IMR-90 (cell line): Measurements from ENCODE around the gene ANAPC5. TPM values are rescaled to one million over a fixed set of nuclear protein-coding genes. Genes with fewer than 3 reads are reported as not detected.

Experiments used
- ATAC-seq: fragments of 200-7000 bp; cut with Tn5 transposase; 2 replicates; pipeline ENCODE4 v1.9.1; 2020; ENCODE audit warnings: low read depth, mild to moderate bottlenecking, moderate library complexity
- BruUV-seq: library from RNA; stranded (reverse); fragments of 400-500 nt; replicated peaks from 2 replicates; lab custom pipeline; 2021; lab: Mats Ljungman, UMichigan
- CTCF ChIA-PET: fragments of 300-600 bp; formaldehyde crosslinking; extraction: SDS; loops from one replicate; lab custom pipeline; 2021; ENCODE audit warnings: antibody characterized with exemption; lab: Yijun Ruan, JAX
- POLR2A ChIA-PET: fragments of 300-600 bp; sonication (Branson Sonifier 250); formaldehyde crosslinking; loops from one replicate; lab custom pipeline; 2022; ENCODE audit warnings: antibody characterized with exemption; ENCODE audit not compliant: unreplicated experiment; lab: Charles Lee
- DNase-seq: peaks from one replicate; pipeline ENCODE4 v3.0.0; 2013
- H2AFZ ChIP-seq: replicated peaks from 2 replicates; pipeline ENCODE3; 2013; ENCODE audit warnings: low read length, mild to moderate bottlenecking; ENCODE audit not compliant: poor library complexity
- H2AK5ac ChIP-seq: 2 replicates; pipeline ENCODE4 v1.6.1; 2013; ENCODE audit warnings: low read depth, low read length, inconsistent platforms
- H2AK9ac ChIP-seq: replicated peaks from 2 replicates; pipeline ENCODE3; 2013; ENCODE audit warnings: mild to moderate bottlenecking, low read depth, low read length, moderate library complexity; ENCODE audit not compliant: poor library complexity
- H2BK120ac ChIP-seq: 2 replicates; pipeline ENCODE4 v1.6.1; 2013; ENCODE audit warnings: low read depth, low read length, inconsistent platforms
- H2BK15ac ChIP-seq: 3 replicates; pipeline ENCODE4 v1.6.1; 2013; ENCODE audit warnings: low read depth, low read length, inconsistent platforms
- H2BK20ac ChIP-seq: 2 replicates; pipeline ENCODE4 v1.6.1; 2013; ENCODE audit warnings: low read depth, mild to moderate bottlenecking, inconsistent platforms, low read length, moderate library complexity
- H2BK5ac ChIP-seq: 2 replicates; pipeline ENCODE4 v1.6.1; 2013; ENCODE audit warnings: mild to moderate bottlenecking, low read depth, low read length, inconsistent platforms; ENCODE audit not compliant: poor library complexity, severe bottlenecking
- H3K14ac ChIP-seq: replicated peaks from 2 replicates; pipeline ENCODE4 v1.6.1; 2013; ENCODE audit warnings: low read depth, low read length, inconsistent platforms
- H3K18ac ChIP-seq: 2 replicates; pipeline ENCODE4 v1.6.1; 2013; ENCODE audit warnings: low read depth, low read length, control low read depth
- H3K23ac ChIP-seq: 2 replicates; pipeline ENCODE4 v1.6.1; 2013; ENCODE audit warnings: low read depth, low read length, inconsistent platforms
- H3K27ac ChIP-seq: 2 replicates; pipeline ENCODE4 v1.5.1; 2013; ENCODE audit warnings: mild to moderate bottlenecking, control low read depth, low read length; ENCODE audit not compliant: insufficient read depth
- H3K27me3 ChIP-seq: 2 replicates; pipeline ENCODE4 v1.6.1; 2013; ENCODE audit warnings: low read length; ENCODE audit not compliant: control insufficient read depth, insufficient read depth
- H3K36me3 ChIP-seq: 2 replicates; pipeline ENCODE4 v1.6.1; 2013; ENCODE audit warnings: low read length, mixed read lengths; ENCODE audit not compliant: control insufficient read depth, insufficient read depth
- H3K4ac ChIP-seq: 2 replicates; pipeline ENCODE4 v1.6.1; 2013; ENCODE audit warnings: low read depth, low read length, inconsistent platforms
- H3K4me1 ChIP-seq: 2 replicates; pipeline ENCODE4 v1.6.1; 2013; ENCODE audit warnings: low read length, mixed read lengths; ENCODE audit not compliant: control insufficient read depth, insufficient read depth
- H3K4me2 ChIP-seq: 2 replicates; pipeline ENCODE4 v1.6.1; 2013; ENCODE audit warnings: low read depth, mild to moderate bottlenecking, control low read depth, low read length, moderate library complexity
- H3K4me3 ChIP-seq: 2 replicates; pipeline ENCODE4 v1.5.1; 2013; ENCODE audit warnings: low read depth, mild to moderate bottlenecking, control low read depth, low read length, moderate library complexity; ENCODE audit not compliant: insufficient read depth
- H3K56ac ChIP-seq: 2 replicates; pipeline ENCODE4 v1.6.1; 2013; ENCODE audit warnings: low read length, inconsistent platforms; ENCODE audit not compliant: insufficient read depth; ENCODE audit errors: extremely low read depth
- H3K79me1 ChIP-seq, 2 experiments: 2 replicates each; pipeline ENCODE4 v1.6.1; 2013; ENCODE audit warnings: low read length in 2 of 2, inconsistent platforms in 1 of 2, low read depth in 1 of 2
- H3K9ac ChIP-seq: 2 replicates; pipeline ENCODE4 v1.6.1; 2013; ENCODE audit warnings: low read depth, low read length, control low read depth
- H3K9me1 ChIP-seq: 2 replicates; pipeline ENCODE4 v1.6.1; 2013; ENCODE audit warnings: low read length, inconsistent platforms; ENCODE audit not compliant: insufficient read depth
- H3K9me3 ChIP-seq: 2 replicates; pipeline ENCODE4 v1.6.1; 2013; ENCODE audit warnings: low read length; ENCODE audit not compliant: control insufficient read depth, insufficient read depth
- H4K20me1 ChIP-seq: 2 replicates; pipeline ENCODE4 v1.6.1; 2013; ENCODE audit warnings: low read length, inconsistent platforms; ENCODE audit not compliant: insufficient read depth
- H4K5ac ChIP-seq: 2 replicates; pipeline ENCODE4 v1.6.1; 2013; ENCODE audit warnings: mild to moderate bottlenecking, low read depth, low read length, control low read depth
- H4K8ac ChIP-seq, 2 experiments: 2 replicates each; pipeline ENCODE4 v1.6.1; 2013; ENCODE audit warnings: low read depth in 2 of 2, low read length in 2 of 2, control low read depth in 1 of 2, inconsistent platforms in 1 of 2
- H4K91ac ChIP-seq: 2 replicates; pipeline ENCODE4 v1.6.1; 2013; ENCODE audit warnings: low read depth, low read length, inconsistent platforms; ENCODE audit not compliant: insufficient read depth
- BHLHE40 ChIP-seq: fragments of 150-350 bp; IDR thresholded peaks from 2 replicates; pipeline ENCODE4 v1.6.1; 2016; ENCODE audit warnings: mild to moderate bottlenecking, low read depth, low read length
- CEBPB ChIP-seq: IDR thresholded peaks from 2 replicates; pipeline ENCODE4 v1.6.1; 2012; ENCODE audit warnings: low read depth, low read length, improper control_type of control experiment
- CHD1 ChIP-seq: IDR thresholded peaks from 2 replicates; pipeline ENCODE4 v1.6.1; 2012; ENCODE audit warnings: low read depth, low read length, improper control_type of control experiment
- CTCF ChIP-seq: conservative IDR thresholded peaks from 2 replicates; pipeline ENCODE4 v1.5.1; 2012; ENCODE audit warnings: mild to moderate bottlenecking, low read depth, low read length, improper control_type of control experiment
- ELK1 ChIP-seq: fragments of 150-350 bp; IDR thresholded peaks from 2 replicates; pipeline ENCODE4 v1.6.1; 2016; ENCODE audit warnings: low read depth, mild to moderate bottlenecking, low read length, moderate library complexity, borderline replicate concordance
- FOS ChIP-seq: fragments of 150-350 bp; IDR thresholded peaks from 2 replicates; pipeline ENCODE4 v1.6.1; 2016; ENCODE audit warnings: low read depth, low read length
- MAFK ChIP-seq: IDR thresholded peaks from 2 replicates; pipeline ENCODE4 v1.6.1; 2012; ENCODE audit warnings: low read depth, low read length, improper control_type of control experiment
- MAZ ChIP-seq: IDR thresholded peaks from 2 replicates; pipeline ENCODE4 v1.6.1; 2012; ENCODE audit warnings: low read depth, mild to moderate bottlenecking, low read length, improper control_type of control experiment, moderate library complexity, borderline replicate concordance
- MXI1 ChIP-seq: IDR thresholded peaks from 2 replicates; pipeline ENCODE4 v1.6.1; 2012; ENCODE audit warnings: low read depth, mild to moderate bottlenecking, low read length, moderate library complexity, borderline replicate concordance
- NFE2L2 ChIP-seq: fragments of 150-350 bp; IDR thresholded peaks from 2 replicates; pipeline ENCODE4 v1.6.1; 2016; ENCODE audit warnings: low read depth, mild to moderate bottlenecking, low read length
- POLR2A ChIP-seq: IDR thresholded peaks from 2 replicates; pipeline ENCODE4 v1.6.1; 2012; ENCODE audit warnings: mild to moderate bottlenecking, low read depth, low read length
- RAD21 ChIP-seq: IDR thresholded peaks from 2 replicates; pipeline ENCODE4 v1.6.1; 2012; ENCODE audit warnings: low read length, improper control_type of control experiment
- RCOR1 ChIP-seq: IDR thresholded peaks from 2 replicates; pipeline ENCODE4 v1.6.1; 2012; ENCODE audit warnings: mild to moderate bottlenecking, low read length, improper control_type of control experiment; ENCODE audit not compliant: insufficient replicate concordance
- RFX5 ChIP-seq: IDR thresholded peaks from 2 replicates; pipeline ENCODE4 v1.8.0; 2012; ENCODE audit warnings: low read depth, mild to moderate bottlenecking, low read length, moderate library complexity
- SMC3 ChIP-seq: fragments of 150-350 bp; IDR thresholded peaks from 2 replicates; pipeline ENCODE4 v1.6.1; 2016; ENCODE audit warnings: low read depth, mild to moderate bottlenecking, antibody characterized with exemption, low read length, moderate library complexity
- USF2 ChIP-seq: fragments of 150-350 bp; IDR thresholded peaks from 2 replicates; pipeline ENCODE4 v1.6.1; 2017; ENCODE audit warnings: mild to moderate bottlenecking, antibody characterized with exemption, low read length, low read depth
- WGBS, 2 experiments: methylation state at CpG; one replicate each; pipeline versions ENCODE4 v1.1.5 to v1.1.7; 2013; ENCODE audit warnings: missing lambda C conversion rate in 2 of 2; ENCODE audit not compliant: insufficient read length in 1 of 2; ENCODE audit errors: extremely low coverage in 2 of 2; 5-methylcytosine and 5-hydroxymethylcytosine counted together
- dilution Hi-C: fragments of 300-500 bp; cut with HindIII; formaldehyde crosslinking; loops from one replicate; pipeline ENCODE4 v1.14.3; 2018; ENCODE audit warnings: low sequenced_read_pairs; ENCODE audit not compliant: unreplicated experiment
- in situ Hi-C: fragments of 300-500 bp; cut with MboI; formaldehyde crosslinking; loops from 3 replicates; pipeline ENCODE4 v1.14.3; 2019; ENCODE audit warnings: low sequenced_read_pairs, inconsistent platforms, mixed read lengths
- intact Hi-C: fragments of 100-400 bp; cut with micrococcal nuclease; formaldehyde crosslinking; loops from 2 replicates; pipeline ENCODE4 v1.10.0; 2022
- polyA plus RNA-seq, 3 experiments: library from polyadenylated mRNA; depleted of rRNA; stranded (reverse); fragments of >200 nt; gene quantifications; 2 replicates each; pipeline ENCODE4 v1.2.3, GENCODE V29; 2012; ENCODE audit warnings: low replicate concordance in 1 of 3
- total RNA-seq: library from RNA; depleted of rRNA; stranded (reverse); fragments of >200 nt; gene quantifications from 2 replicates; pipeline ENCODE4 v1.2.3, GENCODE V29; 2012

Gene ANAPC5
- total and polyA plus RNA-seq, 2 of the 4 experiments (the other 2 are of a cell fraction), result 157 to 211 TPM

- Histone ChIP-seq H3K27me3 (no peaks in the 10 kb centered on the region), H3K9me1 (peaks cover 8% of the 10 kb centered on the region), H3K23ac (no peak overlapping the region), H2BK5ac (no peak overlapping the region), H3K56ac (no peak overlapping the region), H4K8ac (peak overlapping the region; percentile 41 to 56; a peak in 1 of 4 replicates), H3K9ac (no peak overlapping the region), H2BK15ac (no peak overlapping the region), H2AFZ (peak overlapping the region; percentile 57), H2BK120ac (no peak overlapping the region), H4K20me1 (peaks cover 7% of the 10 kb centered on the region), H3K4ac (peak overlapping the region; percentile 4; the same call in 1 of the 2 replicates), H3K14ac (no peak overlapping the region), H2AK5ac (no peak overlapping the region), H3K4me2 (no peak overlapping the region; the same call in 1 of the 2 replicates), H3K18ac (no peak overlapping the region), H3K4me3 (no peak overlapping the region), H3K79me1 (peaks cover 15 to 57% of the 10 kb centered on the region in 2 experiments), H3K4me1 (peaks cover 6% of the 10 kb centered on the region), H3K9me3 (no peaks in the 10 kb centered on the region), H2BK20ac (peak overlapping the region; percentile 29; the same call in 1 of the 2 replicates), H3K36me3 (peaks cover 4% of the 10 kb centered on the region), H3K27ac (no peak overlapping the region), H4K91ac (no peak overlapping the region), H4K5ac (no peak overlapping the region), H2AK9ac (no peak overlapping the region)
- POLR2A ChIA-PET, result interaction anchor here (0.6 kb wide), 1 partner anchor 17 kb away, joined by 6 read pairs; the partner anchor contains the start of gene CAMKK2
- 62% methylated on average over 5 of the region's 10 CpGs; no CpG with 5 or more reads in 1 of the 2 experiments for WGBS, 2 experiments
- TF ChIP-seq NFE2L2, result no peak
- TF ChIP-seq ELK1, result no peak
- no peak for TF ChIP-seq MAFK
- no peak for TF ChIP-seq MAZ
- no peak for TF ChIP-seq CHD1
- TF ChIP-seq RFX5, result no peak
- TF ChIP-seq POLR2A, result no peak
- TF ChIP-seq MXI1, result no peak
- no peak for TF ChIP-seq SMC3
- no peak for TF ChIP-seq CEBPB
- no peak for TF ChIP-seq BHLHE40
- TF ChIP-seq RCOR1, result no peak
- TF ChIP-seq FOS, result no peak
- TF ChIP-seq RAD21, result no peak
- TF ChIP-seq CTCF, result no peak
- no peak for TF ChIP-seq USF2
- intact Hi-C loops, result no loop called here
- dilution Hi-C loops, result no loop called here
- DNase-seq (peak; percentile 26), ATAC-seq (peak; percentile 72)
- BruUV-seq, result no TSS peak
- CTCF ChIA-PET, result no interaction called here
- in situ Hi-C loops, result no loop called here
Measured at GRCh38 chr12:121279507-121279915, 72.7 kb downstream of the ANAPC5 start.
